ENCODE measurements around the gene COL15A1. TPM values are rescaled to one million over a fixed set of nuclear protein-coding genes. Genes with fewer than 3 reads are reported as not detected.
A peak's percentile ranks its signal among the peaks of the same experiment; 100 is the strongest.

COL15A1 gene
- total RNA-seq, 1 donor from 2014 or later = 0.05 TPM

DNA sequence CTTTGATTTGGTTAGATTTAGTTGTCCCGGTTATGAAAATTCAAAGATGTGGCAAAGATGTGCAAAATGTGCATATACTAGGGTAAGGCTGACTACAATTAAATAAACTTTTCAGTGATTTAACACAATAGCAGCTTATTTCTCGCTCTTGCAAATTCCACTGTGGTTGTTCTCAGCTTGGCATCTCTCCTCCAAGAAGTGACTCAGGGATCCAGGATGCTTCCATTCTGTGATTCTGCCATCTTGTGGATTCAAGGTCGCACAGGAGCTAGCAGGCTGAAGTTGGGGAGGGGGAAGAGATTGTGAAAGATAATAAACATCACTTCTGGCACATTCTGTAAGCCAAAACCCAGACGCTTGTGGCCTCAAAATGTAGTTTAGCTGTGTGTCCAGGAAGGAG, 101.1 kb downstream of the COL15A1 start:
- Mint-ChIP-seq H3K27me3 (no peaks in the 10 kb centered on the region), H3K9me3 (peaks cover 21% of the 10 kb centered on the region), H3K27ac (no peak overlapping the region), H3K4me1 (peaks cover 55% of the 10 kb centered on the region), H3K4me3 (no peak overlapping the region), H3K36me3 (ENCODE audit: low read depth) (peaks cover 14% of the 10 kb centered on the region)
- DNase-seq = no peak
- intact Hi-C loops (cut with micrococcal nuclease) = loop anchor here (2.0 kb wide), 1 partner anchor 14 kb away; no protein-coding TSS in a partner anchor

DNA sequence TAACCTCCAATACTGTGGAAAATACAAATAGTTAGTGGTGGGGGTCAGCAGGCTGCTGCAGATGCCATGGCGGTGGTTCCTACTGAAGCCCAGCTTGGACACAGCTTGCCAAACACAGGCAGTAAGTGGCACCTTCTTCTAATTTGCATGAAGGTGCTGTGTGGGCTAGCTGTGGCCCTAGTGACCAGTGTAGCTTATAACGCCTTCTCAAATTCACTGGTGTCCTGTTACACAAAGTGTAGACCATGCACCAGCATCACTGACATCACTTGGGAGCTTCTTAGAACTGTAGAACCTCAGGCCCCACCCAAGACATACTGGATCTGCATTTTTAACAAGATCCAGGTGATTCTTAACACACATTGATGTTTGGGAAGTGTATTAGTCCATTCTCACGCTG, 102.4 kb downstream of the COL15A1 start:
- H3K4me1 Mint-ChIP-seq = peaks cover 44% of the 10 kb centered on the region
- peaks cover 14% of the 10 kb centered on the region for H3K36me3 Mint-ChIP-seq (ENCODE audit: low read depth)
- H3K9me3 Mint-ChIP-seq = peaks cover 21% of the 10 kb centered on the region
- no peak overlapping the region for H3K27ac Mint-ChIP-seq
- no peaks in the 10 kb centered on the region for H3K27me3 Mint-ChIP-seq
- no peak overlapping the region for H3K4me3 Mint-ChIP-seq
- intact Hi-C loops (cut with micrococcal nuclease) = no loop called here
- no peak for DNase-seq

DNA sequence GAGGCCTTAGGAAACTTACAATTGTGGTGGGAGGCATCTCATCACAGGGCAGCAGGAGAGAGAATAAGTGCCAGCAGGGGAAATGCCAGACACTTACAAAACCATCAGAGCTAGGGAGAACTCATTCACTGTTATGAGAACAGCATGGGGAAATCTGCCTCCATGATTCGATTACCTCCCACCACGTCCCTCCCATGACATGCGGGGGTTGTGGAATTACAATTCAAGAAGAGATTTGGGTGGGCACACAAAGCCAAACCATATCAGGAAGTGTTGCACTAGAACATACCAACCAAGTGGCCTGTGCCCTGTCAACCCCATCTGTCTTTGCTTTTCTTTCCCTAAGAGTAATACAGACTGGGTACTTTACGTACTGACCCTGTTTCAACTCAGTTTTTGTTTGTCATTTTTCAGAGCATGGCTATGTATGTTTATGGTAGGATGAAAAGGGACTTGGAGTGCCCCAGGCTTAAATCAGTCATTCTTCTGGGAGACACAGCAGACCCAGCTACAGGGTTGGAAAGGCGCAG, 102.9 kb downstream of the COL15A1 start:
- Mint-ChIP-seq H3K4me1 (peaks cover 41% of the 10 kb centered on the region), H3K4me3 (no peak overlapping the region), H3K9me3 (peaks cover 21% of the 10 kb centered on the region), H3K27ac (no peak overlapping the region), H3K36me3 (ENCODE audit: low read depth) (peaks cover 14% of the 10 kb centered on the region), H3K27me3 (no peaks in the 10 kb centered on the region)
- intact Hi-C loops (cut with micrococcal nuclease) = no loop called here
- no peak for DNase-seq

DNA sequence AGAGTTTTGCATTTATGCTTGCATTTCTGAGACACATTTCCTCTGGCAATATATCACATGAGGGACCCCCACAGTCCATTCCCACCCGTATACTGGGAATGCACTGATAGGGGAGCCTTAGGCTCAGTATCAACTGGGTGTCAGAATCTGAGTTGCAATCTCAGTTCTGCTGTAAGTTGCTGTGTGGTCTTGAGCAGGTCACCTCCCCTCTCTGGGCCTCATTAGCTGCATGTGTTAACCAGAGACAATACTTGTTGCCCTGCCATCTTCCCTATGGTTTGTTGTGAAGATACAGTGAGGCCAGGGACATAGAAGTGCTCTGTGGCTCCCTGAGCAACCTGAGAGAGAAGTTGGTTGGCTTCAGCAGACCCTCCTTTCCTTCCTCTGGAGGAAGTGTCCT, 105.5 kb downstream of the COL15A1 start:
- peaks cover 9% of the 10 kb centered on the region for H3K36me3 Mint-ChIP-seq (ENCODE audit: low read depth)
- peaks cover 50% of the 10 kb centered on the region for H3K4me1 Mint-ChIP-seq
- no peaks in the 10 kb centered on the region for H3K27me3 Mint-ChIP-seq
- no peak overlapping the region for H3K4me3 Mint-ChIP-seq
- intact Hi-C loops (cut with micrococcal nuclease) = no loop called here
- peaks cover 17% of the 10 kb centered on the region for H3K9me3 Mint-ChIP-seq
- no peak overlapping the region for H3K27ac Mint-ChIP-seq
- no peak for DNase-seq

DNA sequence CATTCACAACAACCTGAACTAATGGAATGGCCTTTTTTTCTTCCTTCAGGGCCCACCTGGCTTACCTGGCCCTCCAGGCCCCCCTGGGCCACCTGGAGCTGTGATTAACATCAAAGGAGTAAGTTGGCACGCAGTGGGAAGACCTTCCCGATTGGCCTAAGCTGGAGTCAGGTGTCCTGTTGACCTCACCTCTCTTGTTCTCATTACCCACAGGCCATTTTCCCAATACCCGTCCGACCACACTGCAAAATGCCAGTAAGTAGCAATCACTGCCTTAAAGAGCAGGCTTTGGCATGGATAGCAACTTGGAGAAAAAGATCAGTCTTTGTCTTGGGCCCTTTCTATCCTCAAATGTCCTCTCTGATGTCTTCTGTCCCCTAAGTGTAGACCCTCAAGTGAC, 105.9 kb downstream of the COL15A1 start:
- intact Hi-C loops (cut with micrococcal nuclease) = loop anchor here (10.0 kb wide), 2 partner anchors 775 to 1035 kb away; partner anchors contain the start of gene NR4A3
- Mint-ChIP-seq H3K36me3 (ENCODE audit: low read depth) (peaks cover 9% of the 10 kb centered on the region), H3K27ac (no peak overlapping the region), H3K4me1 (peaks cover 51% of the 10 kb centered on the region), H3K9me3 (peaks cover 13% of the 10 kb centered on the region), H3K4me3 (no peak overlapping the region), H3K27me3 (no peaks in the 10 kb centered on the region)
- DNase-seq = no peak

DNA sequence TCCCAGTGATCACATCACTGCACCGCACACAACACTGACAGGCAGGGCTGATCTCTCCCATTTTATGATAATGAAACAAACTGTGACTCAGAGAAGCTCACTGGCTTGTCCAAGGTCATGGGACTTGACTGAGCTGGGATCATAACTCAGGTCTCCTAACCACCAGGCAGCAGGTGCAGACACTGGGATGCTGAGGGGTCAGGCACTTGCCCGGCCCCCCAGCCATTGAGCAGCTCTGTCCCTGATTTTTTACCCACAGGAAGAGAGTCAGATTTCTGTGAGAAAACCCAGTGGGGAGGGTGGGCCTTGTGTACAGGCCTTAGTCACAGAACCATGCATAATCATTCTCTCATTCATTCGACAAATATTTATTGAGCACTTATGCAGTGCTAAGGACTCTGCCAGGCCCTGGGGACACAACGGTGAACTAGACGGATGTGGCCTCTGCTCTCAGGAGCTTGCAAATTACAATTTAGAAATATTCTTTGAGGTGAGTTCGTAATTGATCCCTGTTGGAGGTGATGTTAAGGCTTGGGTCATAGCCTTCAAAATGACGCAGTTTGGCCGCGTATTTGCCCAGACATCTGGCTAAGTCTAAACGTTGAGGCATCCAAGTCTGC, 106.7 kb downstream of the COL15A1 start:
- Mint-ChIP-seq H3K4me1 (peaks cover 50% of the 10 kb centered on the region), H3K27ac (no peak overlapping the region), H3K27me3 (no peaks in the 10 kb centered on the region), H3K4me3 (no peak overlapping the region), H3K9me3 (peaks cover 10% of the 10 kb centered on the region), H3K36me3 (ENCODE audit: low read depth) (peaks cover 9% of the 10 kb centered on the region)
- DNase-seq = no peak
- intact Hi-C loops (cut with micrococcal nuclease) = loop anchor here (10.0 kb wide), 2 partner anchors 774 to 1034 kb away; partner anchors contain the start of gene NR4A3

DNA sequence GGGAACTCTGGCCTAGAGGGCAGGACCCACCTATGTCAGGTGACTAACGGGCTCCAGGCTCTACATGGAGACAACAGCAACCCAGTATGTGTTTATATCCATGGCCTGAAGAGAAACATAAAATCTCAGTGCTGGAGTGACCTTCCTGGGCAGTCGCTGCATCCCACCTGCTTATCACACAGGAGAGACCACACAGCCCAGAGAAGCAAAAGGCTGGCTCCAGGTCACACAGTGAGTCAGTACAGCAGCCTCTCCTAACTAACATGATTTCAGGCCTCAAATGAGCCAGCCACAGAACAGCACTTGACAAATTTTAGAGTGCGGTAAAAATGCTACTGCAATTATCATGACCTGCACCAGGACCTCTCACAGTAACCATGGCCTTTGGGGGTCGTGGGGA, 107.2 kb downstream of the COL15A1 start:
- peaks cover 52% of the 10 kb centered on the region for H3K4me1 Mint-ChIP-seq
- no peak overlapping the region for H3K4me3 Mint-ChIP-seq
- H3K36me3 Mint-ChIP-seq (ENCODE audit: low read depth) = peaks cover 14% of the 10 kb centered on the region
- H3K9me3 Mint-ChIP-seq = peaks cover 10% of the 10 kb centered on the region
- H3K27ac Mint-ChIP-seq = no peak overlapping the region
- no peaks in the 10 kb centered on the region for H3K27me3 Mint-ChIP-seq
- DNase-seq = no peak
- intact Hi-C loops (cut with micrococcal nuclease) = loop anchor here (10.0 kb wide), 2 partner anchors 774 to 1034 kb away; partner anchors contain the start of gene NR4A3

DNA sequence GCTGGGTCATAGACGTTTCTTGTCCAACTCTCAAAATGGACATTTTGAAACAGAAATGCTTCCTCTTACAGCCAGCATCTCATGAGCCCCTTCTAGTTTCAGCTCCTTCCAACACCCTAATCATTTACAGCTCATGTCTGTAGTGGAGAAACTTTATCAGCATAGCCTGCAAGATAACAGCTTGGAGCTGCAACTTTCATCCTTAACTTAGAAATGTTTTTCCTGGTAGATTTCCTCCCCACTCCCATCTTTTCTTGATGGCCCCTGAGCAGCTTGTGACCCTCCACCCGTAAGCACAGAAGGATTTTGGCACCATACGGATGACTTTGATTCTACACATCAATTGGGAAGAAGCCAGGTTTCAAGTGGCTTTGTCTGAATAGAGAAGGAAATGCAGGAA, 107.7 kb downstream of the COL15A1 start:
- Mint-ChIP-seq H3K4me3 (no peak overlapping the region), H3K36me3 (ENCODE audit: low read depth) (peaks cover 13% of the 10 kb centered on the region), H3K27me3 (no peaks in the 10 kb centered on the region), H3K27ac (no peak overlapping the region), H3K9me3 (peaks cover 8% of the 10 kb centered on the region), H3K4me1 (peaks cover 53% of the 10 kb centered on the region)
- intact Hi-C loops (cut with micrococcal nuclease) = loop anchor here (10.0 kb wide), 2 partner anchors 773 to 1033 kb away; partner anchors contain the start of gene NR4A3
- DNase-seq = no peak

DNA sequence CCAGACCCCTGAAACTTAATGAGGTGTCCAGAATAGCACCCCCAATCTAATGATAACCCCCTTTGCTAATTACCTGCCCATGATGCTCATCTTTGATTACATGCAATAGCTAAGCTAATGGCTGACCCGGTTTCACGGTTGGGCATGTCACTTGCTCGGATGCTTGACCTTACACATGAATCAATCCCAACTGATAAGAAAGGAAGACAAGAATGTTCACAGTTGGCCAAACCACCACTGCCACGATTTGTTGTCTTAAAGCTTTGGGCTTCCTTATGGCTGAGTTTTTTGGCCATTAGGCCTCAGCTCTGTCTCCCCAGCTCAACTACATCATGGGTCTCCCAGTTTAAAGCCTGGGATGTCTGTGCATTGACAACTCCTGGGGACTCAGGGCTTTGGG, 108.1 kb downstream of the COL15A1 start:
- intact Hi-C loops (cut with micrococcal nuclease) = loop anchor here (10.0 kb wide), 2 partner anchors 773 to 1033 kb away; partner anchors contain the start of gene NR4A3
- Mint-ChIP-seq H3K9me3 (peaks cover 11% of the 10 kb centered on the region), H3K4me3 (no peak overlapping the region), H3K27me3 (no peaks in the 10 kb centered on the region), H3K27ac (no peak overlapping the region), H3K36me3 (ENCODE audit: low read depth) (peaks cover 17% of the 10 kb centered on the region), H3K4me1 (peaks cover 56% of the 10 kb centered on the region)
- DNase-seq = no peak

DNA sequence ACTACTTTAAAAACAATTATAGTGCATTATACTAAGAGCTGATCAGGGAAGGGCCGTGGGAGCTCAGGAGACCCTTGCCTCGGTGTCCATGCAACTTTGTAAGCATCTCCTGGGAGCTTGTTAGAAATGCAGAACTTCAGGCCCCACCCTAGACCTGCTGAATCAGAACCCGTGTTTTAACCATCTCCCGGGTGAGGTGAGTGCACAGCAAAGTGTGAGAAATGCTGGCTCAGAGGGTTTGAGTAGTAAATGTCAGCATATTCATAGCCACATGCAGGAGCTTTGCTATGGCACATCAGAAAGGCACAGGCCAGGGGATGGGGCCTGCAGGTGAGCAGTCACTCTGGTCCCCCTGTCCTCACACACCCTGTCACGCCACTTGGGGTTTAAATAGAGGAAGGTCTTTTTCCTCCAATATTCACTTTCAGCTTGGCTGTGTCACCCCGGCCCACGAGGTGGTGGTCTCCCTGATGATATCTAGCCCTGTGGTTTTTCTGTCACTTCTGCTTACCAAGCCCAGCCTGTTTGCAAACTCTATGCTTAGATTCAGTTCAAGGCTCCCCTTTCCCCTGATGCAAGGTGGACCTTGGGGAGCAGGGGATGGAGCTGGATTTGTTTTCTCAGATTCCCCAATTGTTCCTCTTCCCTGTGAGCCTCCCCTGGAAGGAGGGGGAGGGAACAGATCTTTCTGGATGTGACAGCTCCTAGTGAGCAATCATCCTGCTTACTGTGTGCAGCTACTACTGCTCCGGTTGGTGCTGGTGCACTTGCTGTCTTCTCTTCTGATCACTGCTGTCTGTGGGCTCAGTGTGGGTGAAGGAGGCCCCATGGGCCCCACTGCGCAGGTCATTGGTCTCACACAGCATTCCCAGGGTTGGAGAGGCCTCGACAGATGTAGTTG, 109.4 kb downstream of the COL15A1 start:
- intact Hi-C loops (cut with micrococcal nuclease) = loop anchor here (10.0 kb wide), 2 partner anchors 772 to 1032 kb away; partner anchors contain the start of gene NR4A3
- peak; percentile 63 for DNase-seq
- Mint-ChIP-seq H3K27ac (no peak overlapping the region), H3K4me3 (no peak overlapping the region), H3K4me1 (peaks cover 66% of the 10 kb centered on the region), H3K9me3 (peaks cover 14% of the 10 kb centered on the region), H3K36me3 (ENCODE audit: low read depth) (peaks cover 20% of the 10 kb centered on the region), H3K27me3 (no peaks in the 10 kb centered on the region)

DNA sequence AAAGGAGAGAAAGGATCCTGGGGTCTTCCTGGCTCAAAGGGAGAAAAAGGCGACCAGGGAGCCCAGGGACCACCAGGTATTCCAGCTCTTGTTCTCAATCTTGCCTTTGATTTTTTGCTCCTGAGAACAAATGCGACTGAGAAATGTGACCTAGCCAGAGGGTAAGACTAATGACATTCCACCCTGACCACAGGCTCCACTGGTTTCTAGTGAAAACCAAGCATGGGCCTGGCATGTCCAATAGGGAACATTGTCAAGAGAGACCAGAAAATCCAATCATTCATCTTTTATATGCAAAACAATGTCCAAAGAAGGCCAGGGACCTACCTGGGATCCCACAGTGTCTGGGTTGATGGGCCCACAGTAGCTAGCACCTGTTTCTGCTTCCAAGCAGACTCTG, 110.9 kb downstream of the COL15A1 start:
- H3K4me3 Mint-ChIP-seq = no peak overlapping the region
- no peak overlapping the region for H3K27ac Mint-ChIP-seq
- H3K27me3 Mint-ChIP-seq = no peaks in the 10 kb centered on the region
- H3K4me1 Mint-ChIP-seq = peaks cover 71% of the 10 kb centered on the region
- intact Hi-C loops (cut with micrococcal nuclease) = loop anchor here (10.0 kb wide), 2 partner anchors 770 to 1030 kb away; partner anchors contain the start of gene NR4A3
- H3K36me3 Mint-ChIP-seq (ENCODE audit: low read depth) = peaks cover 20% of the 10 kb centered on the region
- DNase-seq = no peak
- peaks cover 14% of the 10 kb centered on the region for H3K9me3 Mint-ChIP-seq

DNA sequence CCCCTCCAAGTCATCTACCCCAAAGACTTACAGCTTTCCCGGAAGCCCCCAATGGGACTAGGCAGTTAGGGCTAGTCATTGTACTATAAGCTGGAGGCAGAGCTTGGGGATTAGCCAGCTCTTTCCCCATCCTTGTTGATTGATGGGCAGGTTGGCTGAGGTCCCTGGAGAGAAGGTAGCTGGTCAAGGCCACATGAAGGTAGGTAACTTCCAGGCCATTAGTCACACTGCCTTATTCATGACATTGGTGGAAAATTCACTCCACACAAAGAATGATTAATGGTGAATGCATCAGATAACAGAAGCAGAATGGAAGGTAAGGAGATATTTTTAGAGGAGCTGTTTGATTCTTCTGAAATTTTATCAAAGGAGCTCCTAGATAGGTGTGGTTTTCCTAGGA, 111.7 kb downstream of the COL15A1 start:
- H3K9me3 Mint-ChIP-seq = peaks cover 14% of the 10 kb centered on the region
- H3K4me3 Mint-ChIP-seq = no peak overlapping the region
- DNase-seq = no peak
- H3K36me3 Mint-ChIP-seq (ENCODE audit: low read depth) = peaks cover 20% of the 10 kb centered on the region
- H3K4me1 Mint-ChIP-seq = peaks cover 72% of the 10 kb centered on the region
- no peaks in the 10 kb centered on the region for H3K27me3 Mint-ChIP-seq
- no peak overlapping the region for H3K27ac Mint-ChIP-seq
- intact Hi-C loops (cut with micrococcal nuclease) = loop anchor here (5.0 to 10.0 kb wide), 4 partner anchors 53 to 1029 kb away; partner anchors contain the start of gene NR4A3

DNA sequence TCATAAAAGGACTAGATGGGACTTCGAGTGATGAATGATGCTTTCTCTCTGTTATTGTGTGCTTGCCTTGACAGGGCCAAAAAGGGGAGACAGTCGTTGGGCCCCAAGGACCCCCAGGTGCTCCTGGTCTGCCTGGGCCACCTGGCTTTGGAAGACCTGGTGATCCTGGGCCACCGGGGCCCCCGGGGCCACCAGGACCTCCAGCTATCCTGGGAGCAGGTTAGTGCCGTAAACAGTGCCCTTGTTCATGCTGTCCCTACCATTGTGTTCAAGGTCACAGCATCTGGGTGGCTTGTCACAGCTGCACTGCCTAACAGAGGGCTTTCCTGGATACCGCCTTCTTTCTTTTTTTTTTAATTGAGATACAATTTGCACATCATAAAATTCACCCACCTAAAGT, 112.5 kb downstream of the COL15A1 start:
- DNase-seq = no peak
- Mint-ChIP-seq H3K36me3 (ENCODE audit: low read depth) (peaks cover 20% of the 10 kb centered on the region), H3K27ac (no peak overlapping the region), H3K4me3 (no peak overlapping the region), H3K4me1 (peaks cover 74% of the 10 kb centered on the region), H3K9me3 (peaks cover 14% of the 10 kb centered on the region), H3K27me3 (no peaks in the 10 kb centered on the region)
- intact Hi-C loops (cut with micrococcal nuclease) = loop anchor here (2.0 to 10.0 kb wide), 6 partner anchors 37 to 1029 kb away; partner anchors contain the start of gene NR4A3

All from activated CD4-positive, alpha-beta T cell treated with anti-CD3 and anti-CD28 coated beads, Interleukin-2, amount 10 ng/mL, durations not matched to agents 24 days and 14 days (primary cell).